ENCODE measurements around the gene SLC27A6. TPM values are rescaled to one million over a fixed set of nuclear protein-coding genes. Genes with fewer than 3 reads are reported as not detected.

Gene SLC27A6
- polyA plus RNA-seq, 1 of the 3 experiments (the other 2 are of a cell fraction) = 0.12 TPM

- WGBS (ENCODE audit: low lambda C conversion rate) = 57% methylated on average over 4 of the region's 4 CpGs
- Histone ChIP-seq H3K9ac (no peak overlapping the region), H3K36me3 (replicated peaks in 1 of 2; ENCODE audit: control insufficient read depth in 1 of 2, insufficient read depth in 2 of 2, low read length in 1 of 2) (no peaks in the 10 kb centered on the region), H3K27me3 (ENCODE audit: insufficient read depth) (no peaks in the 10 kb centered on the region), H3K9me3 (no peaks in the 10 kb centered on the region), H2AFZ (ENCODE audit: low read depth) (no peak overlapping the region), H3K79me2 (ENCODE audit: insufficient read depth) (no peaks in the 10 kb centered on the region), H3K27ac (ENCODE audit: low read depth in 2 of 2, low read length in 1 of 2) (no peak overlapping the region), H3K4me3 (ENCODE audit: low read depth in 2 of 2, low read length in 1 of 2) (no peak overlapping the region), H3K4me2 (no peak overlapping the region), H3K4me1 (ENCODE audit: control insufficient read depth in 1 of 2, insufficient read depth in 2 of 2, low read depth in 1 of 2, low read length in 1 of 2) (peaks cover 0 to 7% of the 10 kb centered on the region in 2 experiments; a peak in 2 of 4 replicates), H4K20me1 (ENCODE audit: insufficient read depth) (no peaks in the 10 kb centered on the region), H3F3A (replicated peaks; ENCODE audit: insufficient read depth) (no peaks in the 10 kb centered on the region), H3K9me2 (no peaks in the 10 kb centered on the region)
- TF ChIP-seq, protein P1, sequence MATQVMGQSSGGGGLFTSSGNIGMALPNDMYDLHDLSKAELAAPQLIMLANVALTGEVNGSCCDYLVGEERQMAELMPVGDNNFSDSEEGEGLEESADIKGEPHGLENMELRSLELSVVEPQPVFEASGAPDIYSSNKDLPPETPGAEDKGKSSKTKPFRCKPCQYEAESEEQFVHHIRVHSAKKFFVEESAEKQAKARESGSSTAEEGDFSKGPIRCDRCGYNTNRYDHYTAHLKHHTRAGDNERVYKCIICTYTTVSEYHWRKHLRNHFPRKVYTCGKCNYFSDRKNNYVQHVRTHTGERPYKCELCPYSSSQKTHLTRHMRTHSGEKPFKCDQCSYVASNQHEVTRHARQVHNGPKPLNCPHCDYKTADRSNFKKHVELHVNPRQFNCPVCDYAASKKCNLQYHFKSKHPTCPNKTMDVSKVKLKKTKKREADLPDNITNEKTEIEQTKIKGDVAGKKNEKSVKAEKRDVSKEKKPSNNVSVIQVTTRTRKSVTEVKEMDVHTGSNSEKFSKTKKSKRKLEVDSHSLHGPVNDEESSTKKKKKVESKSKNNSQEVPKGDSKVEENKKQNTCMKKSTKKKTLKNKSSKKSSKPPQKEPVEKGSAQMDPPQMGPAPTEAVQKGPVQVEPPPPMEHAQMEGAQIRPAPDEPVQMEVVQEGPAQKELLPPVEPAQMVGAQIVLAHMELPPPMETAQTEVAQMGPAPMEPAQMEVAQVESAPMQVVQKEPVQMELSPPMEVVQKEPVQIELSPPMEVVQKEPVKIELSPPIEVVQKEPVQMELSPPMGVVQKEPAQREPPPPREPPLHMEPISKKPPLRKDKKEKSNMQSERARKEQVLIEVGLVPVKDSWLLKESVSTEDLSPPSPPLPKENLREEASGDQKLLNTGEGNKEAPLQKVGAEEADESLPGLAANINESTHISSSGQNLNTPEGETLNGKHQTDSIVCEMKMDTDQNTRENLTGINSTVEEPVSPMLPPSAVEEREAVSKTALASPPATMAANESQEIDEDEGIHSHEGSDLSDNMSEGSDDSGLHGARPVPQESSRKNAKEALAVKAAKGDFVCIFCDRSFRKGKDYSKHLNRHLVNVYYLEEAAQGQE (IDR thresholded peaks at IDR 0.05; ENCODE audit: low read depth, low read length) = no peak
- no peak for DNase-seq
- CTCF ChIA-PET = interaction anchor here (1.0 kb wide), 1 partner anchor 145 kb away, joined by 3 read pairs; no protein-coding TSS in a partner anchor
- POLR2A ChIA-PET = no interaction called here
Measured at GRCh38 chr5:129051283-129051682, 86.0 kb downstream of the SLC27A6 start.

- Histone ChIP-seq H3K36me3 (replicated peaks in 1 of 2; ENCODE audit: control insufficient read depth in 1 of 2, insufficient read depth in 2 of 2, low read length in 1 of 2) (no peaks in the 10 kb centered on the region), H3F3A (replicated peaks; ENCODE audit: insufficient read depth) (no peaks in the 10 kb centered on the region), H3K4me2 (no peak overlapping the region), H3K9me3 (no peaks in the 10 kb centered on the region), H3K27me3 (ENCODE audit: insufficient read depth) (no peaks in the 10 kb centered on the region), H3K9ac (no peak overlapping the region), H3K79me2 (ENCODE audit: insufficient read depth) (no peaks in the 10 kb centered on the region), H3K9me2 (no peaks in the 10 kb centered on the region), H3K4me1 (ENCODE audit: control insufficient read depth in 1 of 2, insufficient read depth in 2 of 2, low read depth in 1 of 2, low read length in 1 of 2) (peaks cover 0 to 4% of the 10 kb centered on the region in 2 experiments; a peak in 2 of 4 replicates), H3K4me3 (ENCODE audit: low read depth in 2 of 2, low read length in 1 of 2) (no peak overlapping the region), H3K27ac (ENCODE audit: low read depth in 2 of 2, low read length in 1 of 2) (no peak overlapping the region), H2AFZ (ENCODE audit: low read depth) (no peak overlapping the region), H4K20me1 (ENCODE audit: insufficient read depth) (no peaks in the 10 kb centered on the region)
- CTCF ChIA-PET = interaction anchor here (0.7 to 2.1 kb wide), 12 partner anchors 15 to 934 kb away, joined by 3 to 20 read pairs (median 4); no protein-coding TSS in a partner anchor
- no peak for DNase-seq
- TF ChIP-seq RAD21 (IDR thresholded peaks at IDR 0.05; ENCODE audit: low read length) (peak; percentile 57), GABPA (IDR thresholded peaks at IDR 0.05; ENCODE audit: low read depth) (no peak)
- POLR2A ChIA-PET = no interaction called here
Measured at GRCh38 chr5:129053438-129053837, 88.2 kb downstream of the SLC27A6 start.

- Histone ChIP-seq H3K4me2 (no peak overlapping the region), H3K79me2 (ENCODE audit: insufficient read depth) (no peaks in the 10 kb centered on the region), H2AFZ (ENCODE audit: low read depth) (no peak overlapping the region), H3K9me3 (no peaks in the 10 kb centered on the region), H3K27ac (ENCODE audit: low read depth in 2 of 2, low read length in 1 of 2) (no peak overlapping the region), H4K20me1 (ENCODE audit: insufficient read depth) (no peaks in the 10 kb centered on the region), H3K36me3 (replicated peaks in 1 of 2; ENCODE audit: control insufficient read depth in 1 of 2, insufficient read depth in 2 of 2, low read length in 1 of 2) (no peaks in the 10 kb centered on the region), H3K27me3 (ENCODE audit: insufficient read depth) (no peaks in the 10 kb centered on the region), H3K9ac (no peak overlapping the region), H3K4me1 (ENCODE audit: control insufficient read depth in 1 of 2, insufficient read depth in 2 of 2, low read depth in 1 of 2, low read length in 1 of 2) (peaks cover 0 to 3% of the 10 kb centered on the region in 2 experiments; a peak in 2 of 4 replicates), H3F3A (replicated peaks; ENCODE audit: insufficient read depth) (no peaks in the 10 kb centered on the region), H3K9me2 (no peaks in the 10 kb centered on the region), H3K4me3 (ENCODE audit: low read depth in 2 of 2, low read length in 1 of 2) (no peak overlapping the region)
- WGBS (ENCODE audit: low lambda C conversion rate) = 39% methylated on average over 3 of the region's 3 CpGs
- TF ChIP-seq GATA2 (CRISPR knock-in tag; IDR thresholded peaks at IDR 0.05) (no peak), CHD2 (IDR thresholded peaks at IDR 0.05; ENCODE audit: low read length, partially characterized antibody) (no peak), USF2 (IDR thresholded peaks at IDR 0.05; ENCODE audit: borderline replicate concordance, low read depth, low read length) (no peak), POLR2AphosphoS5 (IDR thresholded peaks at IDR 0.05; ENCODE audit: low read depth, low read length) (no peak), RAD21 (IDR thresholded peaks at IDR 0.05; ENCODE audit: low read length) (no peak), RFX5 (IDR thresholded peaks at IDR 0.05; ENCODE audit: low read length) (no peak), GABPA (IDR thresholded peaks at IDR 0.05; ENCODE audit: low read depth) (no peak), EP300 (IDR thresholded peaks at IDR 0.05; ENCODE audit: borderline replicate concordance in 1 of 2, low read depth in 1 of 2, low read length in 1 of 2) (no peak)
- TF ChIP-seq, protein P2, sequence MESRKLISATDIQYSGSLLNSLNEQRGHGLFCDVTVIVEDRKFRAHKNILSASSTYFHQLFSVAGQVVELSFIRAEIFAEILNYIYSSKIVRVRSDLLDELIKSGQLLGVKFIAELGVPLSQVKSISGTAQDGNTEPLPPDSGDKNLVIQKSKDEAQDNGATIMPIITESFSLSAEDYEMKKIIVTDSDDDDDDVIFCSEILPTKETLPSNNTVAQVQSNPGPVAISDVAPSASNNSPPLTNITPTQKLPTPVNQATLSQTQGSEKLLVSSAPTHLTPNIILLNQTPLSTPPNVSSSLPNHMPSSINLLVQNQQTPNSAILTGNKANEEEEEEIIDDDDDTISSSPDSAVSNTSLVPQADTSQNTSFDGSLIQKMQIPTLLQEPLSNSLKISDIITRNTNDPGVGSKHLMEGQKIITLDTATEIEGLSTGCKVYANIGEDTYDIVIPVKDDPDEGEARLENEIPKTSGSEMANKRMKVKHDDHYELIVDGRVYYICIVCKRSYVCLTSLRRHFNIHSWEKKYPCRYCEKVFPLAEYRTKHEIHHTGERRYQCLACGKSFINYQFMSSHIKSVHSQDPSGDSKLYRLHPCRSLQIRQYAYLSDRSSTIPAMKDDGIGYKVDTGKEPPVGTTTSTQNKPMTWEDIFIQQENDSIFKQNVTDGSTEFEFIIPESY (IDR thresholded peaks at IDR 0.05; ENCODE audit: borderline replicate concordance, low read depth) = no peak
- POLR2A ChIA-PET = no interaction called here
- CTCF ChIA-PET = interaction anchor here (0.6 to 1.5 kb wide), 2 partner anchors 39 to 151 kb away, joined by 3 to 5 read pairs; no protein-coding TSS in a partner anchor
- DNase-seq = no peak
Measured at GRCh38 chr5:129057329-129057728, 92.0 kb downstream of the SLC27A6 start.

All from SK-N-SH (cell line).